Activated B cell treated with CpG ODN at 0.5 μM for 24 hours (primary cell): Measurements from ENCODE around the gene GATAD2B. TPM values are rescaled to one million over a fixed set of nuclear protein-coding genes. Genes with fewer than 3 reads are reported as not detected.

ENCODE experiments used
- ATAC-seq: fragments of 200-7000 bp; cut with Tn5 transposase; one replicate; pipeline ENCODE4 v1.10.0; 2021; ENCODE audit warnings: low read depth, mild to moderate bottlenecking, moderate library complexity
- CTCF ChIA-PET: fragments of 350-600 bp; sonication (Branson Sonifier 250); formaldehyde crosslinking; loops from one replicate; lab custom pipeline; 2021; ENCODE audit warnings: antibody characterized with exemption; lab: Charles Lee
- POLR2A ChIA-PET: fragments of 350-600 bp; sonication (Branson Sonifier 250); formaldehyde crosslinking; loops from one replicate; lab custom pipeline; 2021; ENCODE audit warnings: antibody characterized with exemption; lab: Charles Lee
- DNase-seq: peaks from one replicate; pipeline ENCODE4 v3.0.0; 2022
- H3K27ac Mint-ChIP-seq: one replicate; pipeline ENCODE4 v1.8.0; 2020; ENCODE audit warnings: mixed read lengths
- H3K27me3 Mint-ChIP-seq: one replicate; pipeline ENCODE4 v1.8.0; 2021; ENCODE audit warnings: mixed read lengths
- H3K36me3 Mint-ChIP-seq: one replicate; pipeline ENCODE4 v1.8.0; 2021; ENCODE audit warnings: low read depth, mixed read lengths
- H3K4me1 Mint-ChIP-seq: one replicate; pipeline ENCODE4 v1.8.0; 2021; ENCODE audit warnings: mixed read lengths
- H3K4me3 Mint-ChIP-seq: one replicate; pipeline ENCODE4 v1.8.0; 2020; ENCODE audit warnings: mild to moderate bottlenecking, mixed read lengths
- H3K9me3 Mint-ChIP-seq: one replicate; pipeline ENCODE4 v1.8.0; 2020; ENCODE audit warnings: mixed read lengths
- CTCF ChIP-seq: fragments of 200-600 bp; IDR thresholded peaks from one replicate; pipeline ENCODE4 v1.8.0; 2022; ENCODE audit warnings: antibody characterized with exemption, mild to moderate bottlenecking
- intact Hi-C: fragments of 100-400 bp; cut with micrococcal nuclease; formaldehyde crosslinking; loops from one replicate; pipeline ENCODE4 v1.15.1; 2024
- total RNA-seq: library from RNA; stranded (reverse); gene quantifications from 2 replicates; pipeline ENCODE4 v1.2.3, GENCODE V29; 2022

GATAD2B gene
- total RNA-seq, 1 donor from 2014 or later: 86.3 TPM

DNA sequence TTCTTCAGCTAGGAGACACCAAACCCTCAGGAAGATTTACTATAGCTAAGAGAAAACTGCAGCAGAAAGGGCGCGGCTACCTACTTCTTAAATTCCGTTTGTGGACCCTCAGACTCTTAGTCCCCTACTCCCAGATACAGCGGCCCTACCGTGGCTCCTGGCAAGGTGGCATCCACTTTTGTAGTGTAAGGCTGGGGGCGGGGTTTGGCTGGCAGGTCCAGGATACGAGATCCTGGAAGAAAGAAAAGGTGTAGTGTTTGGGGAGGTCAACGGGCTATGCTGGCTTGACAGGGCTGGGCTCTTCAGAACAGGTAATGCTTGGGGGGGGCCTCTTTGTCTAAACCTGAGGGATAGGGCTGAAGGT is 45.2 kb upstream of the GATAD2B start:
- ChIA-PET POLR2A (interaction anchor here (0.5 to 8.2 kb wide), 21 partner anchors 10 to 1508 kb away, joined by 3 to 230 read pairs (median 8); partner anchors contain the start of genes CHTOP, CRTC2, DENND4B and GATAD2B), CTCF (interaction anchor here (0.6 to 4.1 kb wide), 10 partner anchors 9 to 291 kb away, joined by 3 to 28 read pairs (median 6); partner anchors contain the start of genes CRTC2, DENND4B, JTB and RAB13)
- no peak for TF ChIP-seq CTCF
- H3K9me3 Mint-ChIP-seq: no peaks in the 10 kb centered on the region
- peaks cover 29% of the 10 kb centered on the region for H3K36me3 Mint-ChIP-seq
- ATAC-seq (no peak), DNase-seq (no peak)
- no peaks in the 10 kb centered on the region for H3K27me3 Mint-ChIP-seq
- H3K27ac Mint-ChIP-seq: peak overlapping the region; percentile 97
- H3K4me1 Mint-ChIP-seq: peaks cover 56% of the 10 kb centered on the region
- intact Hi-C loops: loop anchor here (1.0 kb wide), 5 partner anchors 9 to 45 kb away; partner anchors contain the start of genes CRTC2, DENND4B and JTB
- H3K4me3 Mint-ChIP-seq: peak overlapping the region; percentile 96

- intact Hi-C loops: loop anchor here (1.0 kb wide), 5 partner anchors 9 to 44 kb away; partner anchors contain the start of genes CRTC2, DENND4B and JTB
- POLR2A ChIA-PET: interaction anchor here (0.5 to 8.2 kb wide), 26 partner anchors 10 to 1507 kb away, joined by 3 to 230 read pairs (median 7); partner anchors contain the start of genes CHTOP, CRTC2, DENND4B and GATAD2B
- Mint-ChIP-seq H3K4me1 (peaks cover 62% of the 10 kb centered on the region), H3K27me3 (no peaks in the 10 kb centered on the region), H3K27ac (peak within 1 kb of the TSS; percentile 97), H3K36me3 (peaks cover 25% of the 10 kb centered on the region), H3K4me3 (peak within 1 kb of the TSS; percentile 96), H3K9me3 (no peaks in the 10 kb centered on the region)
- ATAC-seq: peak; percentile 85
- TF ChIP-seq CTCF: no peak
- DNase-seq: peak; percentile 72
- CTCF ChIA-PET: interaction anchor here (0.6 to 4.1 kb wide), 11 partner anchors 9 to 290 kb away, joined by 3 to 28 read pairs (median 6); partner anchors contain the start of genes CRTC2, DENND4B, JTB and RAB13
Observed at GRCh38 chr1:153967107-153967999, 44.6 kb upstream of the GATAD2B start, which contains the start of gene CREB3L4. Gene CREB3L4, plus strand, starts transcription at chr1:153967902. Its CDS starts 624 bp downstream, at chr1:153968526.

GRCh38 chr1:153963850-153964331 is 41.1 kb upstream of the GATAD2B start:
- peaks cover 81% of the 10 kb centered on the region for H3K4me1 Mint-ChIP-seq
- no peak for ATAC-seq
- no peaks in the 10 kb centered on the region for H3K27me3 Mint-ChIP-seq
- peak overlapping the region; percentile 90 for H3K27ac Mint-ChIP-seq
- ChIA-PET CTCF (interaction anchor here (0.7 to 3.4 kb wide), 3 partner anchors 15 to 22 kb away, joined by 3 to 13 read pairs (median 12); partner anchors contain the start of genes DENND4B and RAB13), POLR2A (interaction anchor here (0.7 to 8.2 kb wide), 13 partner anchors 10 to 330 kb away, joined by 3 to 230 read pairs (median 7); partner anchors contain the start of genes DENND4B, GATAD2B, JTB and RAB13)
- no peak for TF ChIP-seq CTCF
- H3K36me3 Mint-ChIP-seq: peaks cover 56% of the 10 kb centered on the region
- no peaks in the 10 kb centered on the region for H3K9me3 Mint-ChIP-seq
- DNase-seq: no peak
- intact Hi-C loops: loop anchor here (1.0 kb wide), 3 partner anchors 18 to 41 kb away; partner anchors contain the start of genes DENND4B and RAB13
- H3K4me3 Mint-ChIP-seq: peak overlapping the region; percentile 89

GRCh38 chr1:153963030-153963849 is 40.5 kb upstream of the GATAD2B start, which contains the start of gene SLC39A1:
Gene SLC39A1, minus strand, starts transcription at chr1:153963537. Its CDS starts 822 bp downstream, at chr1:153962715.
- Mint-ChIP-seq H3K9me3 (no peaks in the 10 kb centered on the region), H3K4me3 (peak within 1 kb of the TSS; percentile 89)

More at GRCh38 chr1:153963030-153963849, 40.5 kb upstream of the GATAD2B start, which contains the start of gene SLC39A1:
- Mint-ChIP-seq H3K27me3 (no peaks in the 10 kb centered on the region), H3K27ac (peak within 1 kb of the TSS; percentile 90), H3K4me1 (peaks cover 79% of the 10 kb centered on the region), H3K36me3 (peaks cover 61% of the 10 kb centered on the region)
- DNase-seq (peak; percentile 93), ATAC-seq (peak; percentile 49)
- CTCF ChIA-PET: interaction anchor here (0.7 to 3.4 kb wide), 3 partner anchors 9 to 23 kb away, joined by 3 to 13 read pairs (median 12); partner anchors contain the start of genes DENND4B and RAB13
- POLR2A ChIA-PET: interaction anchor here (0.6 to 8.2 kb wide), 20 partner anchors 9 to 422 kb away, joined by 3 to 230 read pairs (median 5); partner anchors contain the start of genes DENND4B, GATAD2B, INTS3 and JTB
- intact Hi-C loops: loop anchor here (1.0 kb wide), 3 partner anchors 17 to 40 kb away; partner anchors contain the start of genes DENND4B and RAB13
- no peak for TF ChIP-seq CTCF
